ENCODE measurements around the gene MED13L. TPM values are rescaled to one million over a fixed set of nuclear protein-coding genes. Genes with fewer than 3 reads are reported as not detected.

MED13L gene
- total and polyA plus RNA-seq, 4 donors = 7.9 to 94.0 (median 37.7) TPM

- no peaks in the 10 kb centered on the region for H3K9me3 ChIP-seq (ENCODE audit: control insufficient read depth in 4 of 4, low read length in 3 of 4)
- no peak overlapping the region for H3K9ac ChIP-seq (ENCODE audit: low read depth in 1 of 2, low read length in 2 of 2)
- WGBS = 52% methylated on average over 6 of the region's 6 CpGs
- no peak overlapping the region for H3K4me3 ChIP-seq (ENCODE audit: low read depth in 1 of 3, low read length in 3 of 3)
- H3K27me3 ChIP-seq (ENCODE audit: control insufficient read depth in 4 of 4, insufficient read depth in 4 of 4, low read length in 3 of 4) = no peaks in the 10 kb centered on the region
- H3K36me3 ChIP-seq (ENCODE audit: control insufficient read depth in 4 of 4, insufficient read depth in 3 of 4, low read depth in 1 of 4, low read length in 3 of 4) = no peaks in the 10 kb centered on the region
- no peak for TF ChIP-seq ZBTB33 (IDR thresholded peaks at IDR 0.05)
- no peak for TF ChIP-seq FOXA2 (IDR thresholded peaks at IDR 0.05)
- TF ChIP-seq, protein P1, sequence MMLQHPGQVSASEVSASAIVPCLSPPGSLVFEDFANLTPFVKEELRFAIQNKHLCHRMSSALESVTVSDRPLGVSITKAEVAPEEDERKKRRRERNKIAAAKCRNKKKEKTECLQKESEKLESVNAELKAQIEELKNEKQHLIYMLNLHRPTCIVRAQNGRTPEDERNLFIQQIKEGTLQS (IDR thresholded peaks at IDR 0.05) = no peak
- no peak for TF ChIP-seq NR2F2 (IDR thresholded peaks at IDR 0.05)
- TF ChIP-seq HNF4A (conservative IDR thresholded peaks at IDR 0.05) = peak in 1 of 2 donors; percentile 10
- no peak for DNase-seq (ENCODE audit: low spot score)
- peaks cover 3 to 40% (median 22%) of the 10 kb centered on the region in 4 donors for H3K4me1 ChIP-seq (ENCODE audit: control insufficient read depth in 4 of 4, insufficient read depth in 4 of 4, low read length in 3 of 4)
- H3K27ac ChIP-seq (ENCODE audit: low read depth in 1 of 2, low read length in 2 of 2) = no peak overlapping the region
Observed at GRCh38 chr12:116266631-116267349, 10.7 kb downstream of the MED13L start.

GRCh38 chr12:116266168-116266601, 11.3 kb downstream of the MED13L start:
- no peaks in the 10 kb centered on the region for H3K36me3 ChIP-seq (ENCODE audit: control insufficient read depth in 4 of 4, insufficient read depth in 3 of 4, low read depth in 1 of 4, low read length in 3 of 4)
- H3K9ac ChIP-seq (ENCODE audit: low read depth in 1 of 2, low read length in 2 of 2) = no peak overlapping the region
- no peaks in the 10 kb centered on the region for H3K27me3 ChIP-seq (ENCODE audit: control insufficient read depth in 4 of 4, insufficient read depth in 4 of 4, low read length in 3 of 4)
- no peaks in the 10 kb centered on the region for H3K9me3 ChIP-seq (ENCODE audit: control insufficient read depth in 4 of 4, low read length in 3 of 4)
- H3K4me3 ChIP-seq (ENCODE audit: low read depth in 1 of 3, low read length in 3 of 3) = no peak overlapping the region
- WGBS = 79% methylated on average over 3 of the region's 3 CpGs
- DNase-seq (ENCODE audit: low spot score) = no peak
- no peak for TF ChIP-seq HNF4A (conservative IDR thresholded peaks at IDR 0.05)
- no peak for TF ChIP-seq ZBTB33 (IDR thresholded peaks at IDR 0.05)
- no peak for TF ChIP-seq RAD21 (IDR thresholded peaks at IDR 0.05)
- TF ChIP-seq FOXA1 (IDR thresholded peaks at IDR 0.05) = no peak
- TF ChIP-seq, protein P2, sequence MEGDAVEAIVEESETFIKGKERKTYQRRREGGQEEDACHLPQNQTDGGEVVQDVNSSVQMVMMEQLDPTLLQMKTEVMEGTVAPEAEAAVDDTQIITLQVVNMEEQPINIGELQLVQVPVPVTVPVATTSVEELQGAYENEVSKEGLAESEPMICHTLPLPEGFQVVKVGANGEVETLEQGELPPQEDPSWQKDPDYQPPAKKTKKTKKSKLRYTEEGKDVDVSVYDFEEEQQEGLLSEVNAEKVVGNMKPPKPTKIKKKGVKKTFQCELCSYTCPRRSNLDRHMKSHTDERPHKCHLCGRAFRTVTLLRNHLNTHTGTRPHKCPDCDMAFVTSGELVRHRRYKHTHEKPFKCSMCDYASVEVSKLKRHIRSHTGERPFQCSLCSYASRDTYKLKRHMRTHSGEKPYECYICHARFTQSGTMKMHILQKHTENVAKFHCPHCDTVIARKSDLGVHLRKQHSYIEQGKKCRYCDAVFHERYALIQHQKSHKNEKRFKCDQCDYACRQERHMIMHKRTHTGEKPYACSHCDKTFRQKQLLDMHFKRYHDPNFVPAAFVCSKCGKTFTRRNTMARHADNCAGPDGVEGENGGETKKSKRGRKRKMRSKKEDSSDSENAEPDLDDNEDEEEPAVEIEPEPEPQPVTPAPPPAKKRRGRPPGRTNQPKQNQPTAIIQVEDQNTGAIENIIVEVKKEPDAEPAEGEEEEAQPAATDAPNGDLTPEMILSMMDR (IDR thresholded peaks at IDR 0.05; ENCODE audit: low read depth, low read length, missing input control) = no peak
- TF ChIP-seq FOXA2 (IDR thresholded peaks at IDR 0.05) = no peak
- no peak for TF ChIP-seq RXRA (IDR thresholded peaks at IDR 0.05)
- no peak for TF ChIP-seq JUND (IDR thresholded peaks at IDR 0.05)
- no peak for TF ChIP-seq EGR1 (IDR thresholded peaks at IDR 0.05; ENCODE audit: low read depth in 2 of 2)
- no peak for TF ChIP-seq NR2F2 (IDR thresholded peaks at IDR 0.05)
- no peak for TF ChIP-seq HNF4G (IDR thresholded peaks at IDR 0.05)
- TF ChIP-seq YY1 (IDR thresholded peaks at IDR 0.05) = no peak
- TF ChIP-seq REST (IDR thresholded peaks at IDR 0.05) = no peak
- TF ChIP-seq, protein P1 (IDR thresholded peaks at IDR 0.05) = no peak
- no peak for TF ChIP-seq SP1 (IDR thresholded peaks at IDR 0.05)
- TF ChIP-seq, protein P3, sequence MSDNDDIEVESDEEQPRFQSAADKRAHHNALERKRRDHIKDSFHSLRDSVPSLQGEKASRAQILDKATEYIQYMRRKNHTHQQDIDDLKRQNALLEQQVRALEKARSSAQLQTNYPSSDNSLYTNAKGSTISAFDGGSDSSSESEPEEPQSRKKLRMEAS (IDR thresholded peaks at IDR 0.05) = no peak
- TF ChIP-seq TAF1 (conservative IDR thresholded peaks at IDR 0.05) = no peak
- TF ChIP-seq GABPA (IDR thresholded peaks at IDR 0.05 in 1 of 2, conservative IDR thresholded peaks at IDR 0.05 in 1 of 2) = no peak
- H3K4me1 ChIP-seq (ENCODE audit: control insufficient read depth in 4 of 4, insufficient read depth in 4 of 4, low read length in 3 of 4) = peaks cover 3 to 40% (median 22%) of the 10 kb centered on the region in 4 donors
- no peak overlapping the region for H3K27ac ChIP-seq (ENCODE audit: low read depth in 1 of 2, low read length in 2 of 2)
